Stimulated activated effector memory CD8-positive, alpha-beta T cell treated with anti-CD3 and anti-CD28 coated beads, Interleukin-12 subunit alpha, Interleukin-12 subunit beta, amount 100 ng/mL, for 72 hours (primary cell): Measurements from ENCODE around the gene PNMA8C.

Source experiments
- ATAC-seq: fragments of 150-1000 bp; cut with Tn5 transposase; 2 replicates; pipeline ENCODE4 v1.10.0; 2021
- DNase-seq, 2 donors: peaks; one replicate each; pipeline ENCODE4 v3.0.0; 2021 to 2022; ENCODE audit warnings: low spot score in 2 of 2
- H3K27ac Mint-ChIP-seq: one replicate; pipeline ENCODE4 v1.8.0; 2022; ENCODE audit warnings: mild to moderate bottlenecking, mixed read lengths
- H3K36me3 Mint-ChIP-seq: one replicate; pipeline ENCODE4 v1.8.0; 2022; ENCODE audit warnings: mild to moderate bottlenecking, mixed read lengths
- H3K4me1 Mint-ChIP-seq: one replicate; pipeline ENCODE4 v1.8.0; 2022; ENCODE audit warnings: mixed read lengths
- H3K4me3 Mint-ChIP-seq: one replicate; pipeline ENCODE4 v1.8.0; 2022; ENCODE audit warnings: mild to moderate bottlenecking, mixed read lengths
- H3K9me3 Mint-ChIP-seq: one replicate; pipeline ENCODE4 v1.8.0; 2022; ENCODE audit warnings: mixed read lengths

PNMA8C gene

GRCh38 chr19:46391296-46392251, 37.2 kb downstream of the PNMA8C start:
- ATAC-seq (no peak), DNase-seq (no peak)
- peaks cover 5% of the 10 kb centered on the region for H3K4me1 Mint-ChIP-seq
- no peak overlapping the region for H3K27ac Mint-ChIP-seq
- H3K9me3 Mint-ChIP-seq, result no peaks in the 10 kb centered on the region
- peaks cover 62% of the 10 kb centered on the region for H3K36me3 Mint-ChIP-seq
- no peak overlapping the region for H3K4me3 Mint-ChIP-seq

DNA sequence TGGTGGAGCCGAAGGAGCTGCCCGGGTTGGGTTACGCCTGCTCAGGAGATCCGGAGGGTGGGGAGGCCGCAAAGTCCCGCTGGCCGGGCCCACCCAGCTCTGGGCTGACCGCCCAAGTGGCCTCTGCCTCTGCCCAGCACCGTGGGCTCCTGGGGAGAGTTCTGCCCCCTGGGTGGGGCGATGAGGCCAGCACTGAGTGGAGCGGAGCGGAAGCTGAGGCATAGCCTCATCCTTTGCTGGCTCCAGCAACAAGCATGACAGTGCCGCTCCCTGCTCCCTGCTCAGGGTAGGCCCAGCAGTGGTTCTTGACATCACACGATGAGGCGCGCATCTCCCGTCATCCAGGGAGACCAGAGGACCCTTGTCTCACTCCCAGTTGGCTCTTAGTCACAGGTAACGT, 37.9 kb downstream of the PNMA8C start:
- Mint-ChIP-seq H3K27ac (no peak overlapping the region), H3K36me3 (peaks cover 65% of the 10 kb centered on the region), H3K4me1 (peaks cover 5% of the 10 kb centered on the region), H3K4me3 (no peak overlapping the region), H3K9me3 (no peaks in the 10 kb centered on the region)
- DNase-seq (no peak), ATAC-seq (no peak)

DNA sequence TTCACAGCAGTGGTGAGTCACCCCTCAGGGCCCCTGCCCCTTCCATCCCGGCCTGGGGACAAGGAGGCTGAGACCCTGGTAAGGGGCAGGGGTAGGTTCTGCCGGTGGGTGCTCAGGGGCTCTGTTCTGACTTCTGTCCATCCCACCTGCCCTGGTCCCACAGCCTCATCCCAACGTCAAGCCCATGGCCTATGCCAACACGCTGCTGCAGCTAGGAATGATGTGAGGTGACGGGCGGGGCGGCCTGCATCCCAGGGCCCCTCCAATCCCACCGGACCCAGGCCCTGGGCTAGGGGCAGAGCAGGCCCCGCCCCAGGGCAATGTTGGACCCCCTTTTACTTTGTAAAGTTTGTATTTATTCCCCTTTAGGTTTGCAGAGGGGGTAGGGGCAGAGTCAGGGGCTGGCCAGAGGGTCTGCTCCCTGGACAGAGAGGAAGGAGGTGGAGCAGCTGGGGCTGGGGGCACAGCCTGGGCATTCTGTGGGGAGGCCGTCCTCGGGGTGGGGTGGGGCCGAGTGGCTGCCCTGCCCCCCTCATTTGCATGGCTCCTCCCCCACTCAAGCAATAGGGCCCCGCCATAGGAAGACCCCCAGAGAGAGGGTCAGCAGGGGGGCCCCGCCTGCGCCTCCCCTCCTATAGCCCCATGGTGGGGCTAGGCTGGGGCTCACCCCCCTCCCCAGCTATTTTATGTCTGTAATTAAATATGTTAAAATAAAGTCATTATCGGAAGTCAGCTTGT, 38.4 kb downstream of the PNMA8C start:
- peak overlapping the region; percentile 43 for H3K27ac Mint-ChIP-seq
- ATAC-seq, result no peak
- DNase-seq, result no peak
- H3K4me3 Mint-ChIP-seq, result no peak overlapping the region
- no peaks in the 10 kb centered on the region for H3K9me3 Mint-ChIP-seq
- peaks cover 69% of the 10 kb centered on the region for H3K36me3 Mint-ChIP-seq
- H3K4me1 Mint-ChIP-seq, result peaks cover 5% of the 10 kb centered on the region

GRCh38 chr19:46388311-46389095, 40.2 kb downstream of the PNMA8C start:
- H3K27ac Mint-ChIP-seq, result no peak overlapping the region
- no peaks in the 10 kb centered on the region for H3K9me3 Mint-ChIP-seq
- DNase-seq, result no peak
- ATAC-seq, result no peak
- peaks cover 80% of the 10 kb centered on the region for H3K36me3 Mint-ChIP-seq
- no peak overlapping the region for H3K4me3 Mint-ChIP-seq
- H3K4me1 Mint-ChIP-seq, result no peaks in the 10 kb centered on the region

DNA sequence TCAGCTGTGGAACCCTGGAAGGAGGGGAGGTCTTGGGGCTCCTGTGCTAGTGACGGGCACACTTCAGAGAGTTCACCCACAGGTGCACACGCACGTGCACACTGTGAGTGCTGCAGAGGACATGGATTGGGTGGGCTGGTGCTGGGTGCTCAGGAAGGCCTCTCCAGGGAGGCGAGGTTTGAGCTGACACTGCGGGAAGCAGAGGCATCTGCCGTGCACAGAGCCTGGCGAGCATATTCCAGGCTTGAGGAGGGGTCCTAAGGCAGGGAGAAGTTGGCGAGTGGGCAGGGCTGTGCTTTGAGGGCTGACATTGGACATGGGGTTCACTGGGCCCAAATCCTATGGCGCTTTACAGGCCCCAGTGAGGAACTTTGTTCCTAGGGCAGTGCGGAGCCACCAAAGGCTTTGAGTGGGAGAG, 41.0 kb downstream of the PNMA8C start:
- Mint-ChIP-seq H3K27ac (no peak overlapping the region), H3K9me3 (no peaks in the 10 kb centered on the region), H3K4me1 (no peaks in the 10 kb centered on the region), H3K4me3 (no peak overlapping the region), H3K36me3 (peaks cover 87% of the 10 kb centered on the region)
- ATAC-seq, result no peak
- no peak for DNase-seq

DNA sequence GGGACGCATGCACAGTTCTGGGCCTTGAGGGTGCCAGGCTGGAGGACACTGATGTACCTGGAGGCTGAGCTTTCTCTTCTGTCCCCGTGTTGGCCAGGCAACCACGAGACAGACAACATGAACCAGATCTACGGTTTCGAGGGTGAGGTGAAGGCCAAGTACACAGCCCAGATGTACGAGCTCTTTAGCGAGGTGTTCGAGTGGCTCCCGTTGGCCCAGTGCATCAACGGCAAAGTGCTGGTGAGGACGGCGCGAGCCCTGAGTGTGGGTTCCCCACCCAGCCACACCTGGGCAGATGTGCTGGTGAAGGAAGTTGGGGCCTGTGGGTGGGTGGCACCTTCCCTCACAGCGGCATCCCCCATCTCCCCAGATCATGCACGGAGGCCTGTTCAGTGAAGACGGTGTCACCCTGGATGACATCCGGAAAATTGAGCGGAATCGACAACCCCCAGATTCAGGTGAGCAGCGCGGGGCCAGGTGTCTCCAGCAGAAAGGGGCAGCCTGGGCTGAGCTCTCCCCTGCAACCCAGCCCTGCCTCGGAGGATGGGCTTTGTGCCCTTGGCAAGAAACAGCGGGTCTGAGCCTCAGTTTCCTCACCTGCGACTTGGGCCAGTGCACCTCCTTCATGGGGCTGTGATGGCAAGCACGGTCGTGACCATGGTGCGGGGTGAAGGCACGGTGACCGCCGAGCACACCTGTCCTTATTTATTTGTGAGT, 41.6 kb downstream of the PNMA8C start:
- H3K36me3 Mint-ChIP-seq, result peaks cover 88% of the 10 kb centered on the region
- ATAC-seq (no peak), DNase-seq (no peak)
- no peak overlapping the region for H3K27ac Mint-ChIP-seq
- H3K4me1 Mint-ChIP-seq, result no peaks in the 10 kb centered on the region
- H3K9me3 Mint-ChIP-seq, result no peaks in the 10 kb centered on the region
- no peak overlapping the region for H3K4me3 Mint-ChIP-seq

- no peak for ATAC-seq
- no peaks in the 10 kb centered on the region for H3K4me1 Mint-ChIP-seq
Observed at GRCh38 chr19:46386151-46386550, 42.6 kb downstream of the PNMA8C start.

DNA sequence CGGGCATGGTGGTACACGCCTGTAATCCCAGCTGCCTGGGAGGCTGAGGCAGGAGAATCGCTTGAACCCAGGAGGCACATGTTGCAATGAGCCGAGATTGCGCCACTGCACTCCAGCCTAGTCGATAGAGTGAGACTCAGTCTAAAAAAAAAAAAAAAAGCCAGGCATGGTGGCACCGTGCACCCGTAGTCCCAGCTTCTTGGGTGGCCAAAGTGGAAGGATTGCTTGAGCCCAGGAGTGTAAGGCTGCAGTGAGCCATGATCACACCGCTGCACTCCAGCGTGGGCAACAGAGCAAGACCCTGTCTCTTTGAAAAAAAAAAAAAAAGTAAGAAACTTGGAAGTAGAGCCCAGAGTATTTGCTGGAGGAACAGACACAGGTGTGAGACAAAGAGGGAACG, 43.1 kb downstream of the PNMA8C start:
- no peaks in the 10 kb centered on the region for H3K4me1 Mint-ChIP-seq
- H3K27ac Mint-ChIP-seq, result no peak overlapping the region
- H3K36me3 Mint-ChIP-seq, result peaks cover 91% of the 10 kb centered on the region
- no peak for DNase-seq
- H3K4me3 Mint-ChIP-seq, result no peak overlapping the region
- no peaks in the 10 kb centered on the region for H3K9me3 Mint-ChIP-seq
- no peak for ATAC-seq

More at GRCh38 chr19:46386151-46386550, 42.6 kb downstream of the PNMA8C start:
- DNase-seq, result no peak
- Mint-ChIP-seq H3K4me3 (no peak overlapping the region), H3K36me3 (peaks cover 91% of the 10 kb centered on the region), H3K27ac (no peak overlapping the region), H3K9me3 (no peaks in the 10 kb centered on the region)

GRCh38 chr19:46384396-46384795, 44.3 kb downstream of the PNMA8C start:
- no peak overlapping the region for H3K4me3 Mint-ChIP-seq
- no peaks in the 10 kb centered on the region for H3K9me3 Mint-ChIP-seq
- DNase-seq (no peak), ATAC-seq (no peak)
- no peak overlapping the region for H3K27ac Mint-ChIP-seq
- peaks cover 94% of the 10 kb centered on the region for H3K36me3 Mint-ChIP-seq
- no peaks in the 10 kb centered on the region for H3K4me1 Mint-ChIP-seq

DNA sequence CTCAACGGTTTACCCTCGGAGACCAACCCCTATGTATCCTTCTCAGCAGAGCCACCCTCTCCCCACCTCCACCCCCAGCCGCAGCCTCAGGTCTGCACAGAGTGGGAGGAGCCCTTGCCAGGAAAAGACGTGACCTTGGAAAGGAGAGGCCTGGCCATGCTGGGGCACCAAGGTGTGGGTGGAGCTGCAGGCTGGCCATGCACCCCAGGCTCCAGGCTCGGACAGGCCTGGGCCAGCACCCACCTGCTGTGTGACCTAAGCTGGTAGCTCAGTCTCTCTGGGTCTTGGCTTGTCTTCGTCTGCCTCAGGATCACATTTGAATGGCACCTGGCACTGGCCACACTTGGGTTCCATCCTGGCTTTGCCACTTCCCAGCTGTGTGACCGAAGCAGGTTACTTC, 44.9 kb downstream of the PNMA8C start:
- Mint-ChIP-seq H3K4me1 (no peaks in the 10 kb centered on the region), H3K4me3 (no peak overlapping the region), H3K27ac (no peak overlapping the region), H3K9me3 (no peaks in the 10 kb centered on the region), H3K36me3 (peaks cover 94% of the 10 kb centered on the region)
- ATAC-seq, result no peak
- no peak for DNase-seq

DNA sequence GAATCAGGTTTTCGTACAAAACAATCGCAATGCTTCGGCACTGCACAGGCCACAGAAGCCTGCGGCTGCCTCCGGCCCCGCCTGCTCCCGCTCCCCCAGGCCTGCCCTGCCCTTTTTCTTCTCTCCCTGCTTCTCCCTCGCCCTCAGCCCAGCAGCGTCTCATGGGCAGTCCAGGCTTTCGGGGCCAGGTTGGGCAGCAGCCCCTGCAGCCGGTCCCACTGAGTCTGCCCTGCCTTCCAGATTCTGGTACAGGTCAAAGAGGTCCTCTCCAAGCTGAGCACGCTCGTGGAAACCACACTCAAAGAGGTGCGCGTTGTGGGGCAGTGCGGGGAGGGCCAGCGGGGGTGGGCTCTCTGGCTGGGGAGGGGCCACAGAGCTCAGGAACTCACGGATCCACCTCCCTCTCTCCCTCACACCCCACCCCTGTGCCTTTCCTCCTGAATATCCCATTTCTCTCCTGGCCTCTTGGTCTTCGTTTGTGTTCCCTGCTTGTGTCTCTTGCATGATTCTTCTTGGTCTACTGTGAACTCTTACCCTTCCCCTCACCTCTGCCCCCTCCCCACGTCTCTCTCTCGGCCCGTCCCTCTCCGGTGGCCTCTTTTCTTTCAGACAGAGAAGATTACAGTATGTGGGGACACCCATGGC, 45.4 kb downstream of the PNMA8C start:
- H3K27ac Mint-ChIP-seq, result no peak overlapping the region
- no peaks in the 10 kb centered on the region for H3K4me1 Mint-ChIP-seq
- H3K36me3 Mint-ChIP-seq, result peaks cover 94% of the 10 kb centered on the region
- ATAC-seq (no peak), DNase-seq (no peak)
- no peaks in the 10 kb centered on the region for H3K9me3 Mint-ChIP-seq
- H3K4me3 Mint-ChIP-seq, result no peak overlapping the region

- Mint-ChIP-seq H3K27ac (no peak overlapping the region), H3K9me3 (no peaks in the 10 kb centered on the region), H3K36me3 (peaks cover 93% of the 10 kb centered on the region), H3K4me3 (no peak overlapping the region), H3K4me1 (no peaks in the 10 kb centered on the region)
- DNase-seq, result no peak
- no peak for ATAC-seq
Observed at GRCh38 chr19:46381756-46382345, 46.9 kb downstream of the PNMA8C start.

GRCh38 chr19:46381346-46381745, 47.4 kb downstream of the PNMA8C start:
- no peak for DNase-seq
- H3K4me1 Mint-ChIP-seq, result peaks cover under 1% of the 10 kb centered on the region
- H3K4me3 Mint-ChIP-seq, result no peak overlapping the region
- no peaks in the 10 kb centered on the region for H3K9me3 Mint-ChIP-seq
- ATAC-seq, result no peak
- peaks cover 94% of the 10 kb centered on the region for H3K36me3 Mint-ChIP-seq
- peak overlapping the region; percentile 3 for H3K27ac Mint-ChIP-seq

- Mint-ChIP-seq H3K4me1 (peaks cover 8% of the 10 kb centered on the region), H3K27ac (peak overlapping the region; percentile 3), H3K9me3 (no peaks in the 10 kb centered on the region), H3K36me3 (peaks cover 96% of the 10 kb centered on the region), H3K4me3 (no peak overlapping the region)
- DNase-seq, result no peak
- ATAC-seq, result no peak
Observed at GRCh38 chr19:46380690-46381089, 48.0 kb downstream of the PNMA8C start.
